Mucosa of descending colon (tissue), 3 donors: ENCODE data around the gene CADPS. TPM values are rescaled to one million over a fixed set of nuclear protein-coding genes. Genes with fewer than 3 reads are reported as not detected.

Experiments used
- ATAC-seq: fragments of 200-7000 bp; cut with Tn5 transposase; one replicate; pipeline ENCODE4 v1.9.1; 2020; ENCODE audit warnings: mild to moderate bottlenecking, moderate library complexity
- DNase-seq, 3 donors: peaks; one replicate each; pipeline ENCODE4 v3.0.0-alpha.2; 2020
- H3K36me3 ChIP-seq: fragments of 200-600 bp; one replicate; pipeline ENCODE4 v1.8.0; 2021; ENCODE audit warnings: low read depth, mild to moderate bottlenecking
- H3K4me1 ChIP-seq: fragments of 200-600 bp; one replicate; pipeline ENCODE4 v1.8.0; 2021; ENCODE audit warnings: low read depth, mild to moderate bottlenecking
- H3K4me3 ChIP-seq: fragments of 200-600 bp; one replicate; pipeline ENCODE4 v1.8.0; 2021; ENCODE audit warnings: mild to moderate bottlenecking
- H3K9me3 ChIP-seq: fragments of 200-600 bp; one replicate; pipeline ENCODE4 v1.8.0; 2021; ENCODE audit warnings: mild to moderate bottlenecking
- CTCF ChIP-seq: fragments of 200-600 bp; IDR thresholded peaks from one replicate; pipeline ENCODE4 v1.8.0; 2022; ENCODE audit warnings: antibody characterized with exemption, mild to moderate bottlenecking
- intact Hi-C, 2 donors: fragments of 100-400 bp; cut with DNase I in 1 of 2; cut with micrococcal nuclease in 1 of 2; formaldehyde crosslinking; loops; one replicate each; pipeline versions ENCODE4 v1.11.0 to v1.11.1; 2022; cut with DNase I, micrococcal nuclease
- total RNA-seq, 3 donors: library from RNA; stranded (reverse); fragmentation: NEBNext Ultra II Directional in 2 of 3; extraction: Animal tissue kit (Norgen Biotek cat#: 25700) in 2 of 3; gene quantifications; one replicate each; pipeline versions ENCODE4 v1.2.1 to v1.2.4, GENCODE V29; 2021 to 2023
- donor health status: DM: no; HTN: no; CAD: no; lungs with moderate emphysema.
- donor health status: DM: no; HTN: no; CAD: no.
- donor health status: DM: no; HTN: yes; CAD: no.

CADPS gene
- total RNA-seq, 3 donors from 2014 or later: 3.7 to 6.2 (median 6.1) TPM

GRCh38 chr3:62365391-62366125 is 509.7 kb downstream of the CADPS start:
- DNase-seq (no peak), ATAC-seq (no peak)
- Histone ChIP-seq H3K36me3 (no peaks in the 10 kb centered on the region), H3K4me1 (no peaks in the 10 kb centered on the region), H3K4me3 (no peak overlapping the region), H3K9me3 (no peaks in the 10 kb centered on the region)
- TF ChIP-seq CTCF: no peak
- intact Hi-C loops: no loop called here

- Histone ChIP-seq H3K4me1 (no peaks in the 10 kb centered on the region), H3K36me3 (no peaks in the 10 kb centered on the region), H3K4me3 (no peak overlapping the region), H3K9me3 (no peaks in the 10 kb centered on the region)
- no peak for DNase-seq
- intact Hi-C loops: no loop called here
- no peak for ATAC-seq
- TF ChIP-seq CTCF: no peak
Observed at GRCh38 chr3:62364191-62364590, 511.0 kb downstream of the CADPS start.

GRCh38 chr3:62363275-62363674 is 511.9 kb downstream of the CADPS start:
- intact Hi-C loops: no loop called here
- H3K4me1 ChIP-seq: no peaks in the 10 kb centered on the region
- no peak for TF ChIP-seq CTCF
- H3K9me3 ChIP-seq: no peaks in the 10 kb centered on the region
- ATAC-seq (no peak), DNase-seq (no peak)
- H3K36me3 ChIP-seq: no peaks in the 10 kb centered on the region
- no peak overlapping the region for H3K4me3 ChIP-seq

DNA sequence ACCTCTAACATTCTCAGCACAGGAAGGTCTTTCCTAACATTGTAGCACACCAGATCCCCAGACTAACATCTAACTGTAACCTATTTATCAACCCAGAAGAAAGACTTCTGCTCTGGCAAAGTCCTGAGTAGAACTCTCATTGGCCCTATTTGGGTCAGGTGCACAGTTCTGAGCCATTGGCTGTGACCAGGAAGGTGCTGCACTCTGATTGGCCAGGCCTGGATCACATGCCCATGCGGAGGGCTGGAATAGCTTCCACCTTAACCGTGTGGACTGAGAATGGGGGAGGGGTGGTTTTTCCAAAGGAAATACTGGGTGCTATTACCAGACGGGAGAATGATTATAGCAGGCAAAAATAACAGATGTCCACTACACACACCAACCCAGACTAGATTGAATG is 513.4 kb downstream of the CADPS start:
- Histone ChIP-seq H3K36me3 (no peaks in the 10 kb centered on the region), H3K9me3 (no peaks in the 10 kb centered on the region), H3K4me3 (no peak overlapping the region), H3K4me1 (no peaks in the 10 kb centered on the region)
- no peak for TF ChIP-seq CTCF
- DNase-seq (no peak), ATAC-seq (no peak)
- intact Hi-C loops: no loop called here

DNA sequence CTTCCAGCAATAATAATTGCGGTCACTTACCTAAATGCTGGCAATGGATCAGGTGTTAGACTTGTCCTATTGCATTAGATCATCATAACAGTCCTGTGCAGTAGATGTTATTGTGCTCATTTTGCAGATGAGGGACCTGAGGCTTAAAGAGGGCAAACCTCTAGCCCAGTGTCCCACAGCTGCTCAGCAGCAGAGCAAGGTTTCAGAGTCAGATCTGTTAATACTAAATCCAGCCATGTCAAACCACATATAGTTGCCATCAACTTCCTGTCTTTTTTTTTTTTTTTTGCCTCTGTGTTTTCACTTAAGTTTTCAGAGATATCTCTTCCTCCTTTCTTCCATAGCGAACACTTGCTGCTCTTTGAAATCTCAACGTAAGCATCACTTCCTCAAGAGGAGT is 514.0 kb downstream of the CADPS start:
- Histone ChIP-seq H3K4me3 (no peak overlapping the region), H3K36me3 (no peaks in the 10 kb centered on the region), H3K9me3 (no peaks in the 10 kb centered on the region), H3K4me1 (no peaks in the 10 kb centered on the region)
- intact Hi-C loops: no loop called here
- TF ChIP-seq CTCF: no peak
- ATAC-seq: no peak
- no peak for DNase-seq

GRCh38 chr3:62359531-62359930 is 515.7 kb downstream of the CADPS start:
- Histone ChIP-seq H3K9me3 (no peaks in the 10 kb centered on the region), H3K4me1 (no peaks in the 10 kb centered on the region), H3K4me3 (no peak overlapping the region), H3K36me3 (no peaks in the 10 kb centered on the region)
- intact Hi-C loops: no loop called here
- ATAC-seq: no peak
- no peak for TF ChIP-seq CTCF
- DNase-seq: no peak
